GM18868 (cell line): ENCODE measurements around the gene FBXL13.
"Not testable (repeated sequence)": the region's sequence is repeated elsewhere in the genome, so short reads cannot be mapped to it uniquely, and the experiment has no call there.

ENCODE experiments used
- ATAC-seq: cut with Tn5 transposase; IDR thresholded peaks from one replicate; pipeline ENCODE4 v1.9.1; 2021; ENCODE audit warnings: mild to moderate bottlenecking, moderate library complexity; ENCODE audit not compliant: unreplicated experiment

FBXL13 gene

GRCh38 chr7:102778663-102779062 is 295.9 kb downstream of the FBXL13 start:
- ATAC-seq = not testable (repeated sequence)

DNA sequence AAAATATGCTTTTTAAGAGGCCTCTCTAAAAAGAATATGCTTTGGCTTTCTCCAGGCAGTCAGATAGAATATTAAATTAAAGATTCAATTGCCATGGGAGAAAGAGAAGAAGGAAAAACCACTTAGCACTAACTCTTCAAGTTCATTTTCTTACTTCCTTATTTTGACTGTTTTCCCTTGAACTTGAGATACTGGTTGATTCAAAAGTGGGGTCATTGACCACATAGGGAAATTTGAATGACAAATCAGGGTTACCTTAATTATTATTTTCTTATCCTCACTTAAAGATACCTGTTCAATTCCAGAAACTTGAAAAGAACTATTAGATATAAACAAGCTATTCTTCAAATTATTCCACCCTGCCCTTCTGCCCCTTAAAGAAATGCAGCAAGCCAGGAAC is 298.4 kb downstream of the FBXL13 start:
- ATAC-seq = not testable (repeated sequence)

DNA sequence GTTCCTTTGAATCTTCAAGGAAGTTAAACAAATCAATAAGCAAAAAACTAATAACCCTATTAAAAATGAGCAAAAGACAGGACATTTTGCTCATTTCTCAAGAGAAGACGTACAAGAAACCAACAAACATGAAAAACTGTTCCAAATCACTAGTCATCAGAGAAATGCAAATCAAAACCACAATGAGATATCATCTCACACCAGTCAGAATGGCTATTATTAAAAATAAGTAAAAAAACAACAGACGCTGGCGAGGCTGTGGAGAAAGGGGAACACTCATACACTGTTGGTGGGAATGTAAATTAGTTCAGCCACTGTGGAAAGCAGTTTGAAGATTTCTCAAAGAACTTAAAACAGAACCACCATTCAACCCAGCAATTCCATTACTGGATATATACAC is 304.1 kb downstream of the FBXL13 start:
- not testable (repeated sequence) for ATAC-seq

- not testable (repeated sequence) for ATAC-seq
Measured at GRCh38 chr7:102769657-102770192, 304.9 kb downstream of the FBXL13 start.

- ATAC-seq = not testable (repeated sequence)
Measured at GRCh38 chr7:102763295-102763905, 311.2 kb downstream of the FBXL13 start.
